ENCODE results near the gene TSPAN13. TPM values are rescaled to one million over a fixed set of nuclear protein-coding genes. Genes with fewer than 3 reads are reported as not detected.

TSPAN13 gene
- total and polyA plus RNA-seq, 2 of the 8 experiments (the other 6 are each of a cell fraction or from before 2014, with no cell fraction given): 15.3 to 28.1 TPM

DNA sequence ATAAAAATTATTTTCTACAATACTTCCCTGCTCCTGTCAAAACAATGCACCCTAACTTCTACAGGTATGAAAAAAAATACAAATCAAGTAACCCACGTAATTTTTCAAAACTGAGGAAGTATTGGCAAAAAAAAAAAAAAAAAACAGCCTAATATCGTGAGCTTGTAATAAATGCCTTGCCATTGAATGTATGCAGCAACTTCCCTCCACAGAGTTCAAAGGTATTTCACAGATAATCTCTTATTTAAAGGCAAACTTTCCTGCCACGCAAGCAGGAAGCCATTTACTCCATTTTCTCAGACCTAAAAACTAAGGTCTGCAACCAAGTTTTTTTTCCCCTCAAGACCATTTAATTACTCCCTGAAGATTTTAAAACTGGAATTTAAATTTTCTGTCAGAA, 51.9 kb downstream of the TSPAN13 start:
- no peak overlapping the region for H4K8ac ChIP-seq (ENCODE audit: extremely low read depth, insufficient read depth, low read length)
- no peak overlapping the region for H3K23ac ChIP-seq (ENCODE audit: insufficient read length)
- H3K79me1 ChIP-seq (ENCODE audit: low read depth, low read length): no peaks in the 10 kb centered on the region
- H3K9ac ChIP-seq (replicated peaks in 1 of 4; ENCODE audit: extremely low read depth in 1 of 4, low read depth in 3 of 4, low read length in 3 of 4): no peak overlapping the region
- no peaks in the 10 kb centered on the region for H3K9me3 ChIP-seq (ENCODE audit: insufficient read depth in 2 of 2, low read depth in 1 of 2, low read length in 1 of 2)
- no peaks in the 10 kb centered on the region for H3K23me2 ChIP-seq (ENCODE audit: low read depth, low read length)
- no peak overlapping the region for H3K4me3 ChIP-seq (ENCODE audit: extremely low read depth in 1 of 4, insufficient read depth in 2 of 4, low read depth in 3 of 4, low read length in 4 of 4)
- H3K4me2 ChIP-seq (ENCODE audit: insufficient read depth in 1 of 2, low read depth in 2 of 2, low read length in 2 of 2): no peak overlapping the region
- H2BK120ac ChIP-seq (replicated peaks; ENCODE audit: low read depth, low read length): no peak overlapping the region
- H3K14ac ChIP-seq (ENCODE audit: insufficient read length): no peak overlapping the region
- CTCF ChIA-PET (ENCODE audit: partially characterized antibody): interaction anchor here (0.7 kb wide), 1 partner anchor 728 kb away, joined by 3 read pairs; no protein-coding TSS in a partner anchor
- no peak overlapping the region for H2AK5ac ChIP-seq (ENCODE audit: low read depth, low read length)
- H4K20me1 ChIP-seq (replicated peaks in 1 of 2; ENCODE audit: control insufficient read depth in 1 of 2, insufficient read depth in 2 of 2, low read length in 2 of 2): no peaks in the 10 kb centered on the region
- H3K79me2 ChIP-seq (ENCODE audit: control insufficient read depth in 1 of 2, insufficient read depth in 2 of 2, low read length in 2 of 2): no peaks in the 10 kb centered on the region
- no peak overlapping the region for H3K56ac ChIP-seq (replicated peaks; ENCODE audit: insufficient read length, low read depth, low read length)
- H4K5ac ChIP-seq (ENCODE audit: insufficient read length, low read depth, low read length): no peak overlapping the region
- H3K18ac ChIP-seq (ENCODE audit: extremely low read depth, low read length): no peak overlapping the region
- H2AFZ ChIP-seq (ENCODE audit: low read length): no peak overlapping the region
- no peak overlapping the region for H4K91ac ChIP-seq (replicated peaks; ENCODE audit: insufficient read length, low read length)
- 83% methylated on average over 3 of the region's 3 CpGs; no CpG with 5 or more reads in 1 of the 2 experiments for WGBS, 2 experiments (ENCODE audit: extremely low coverage in 1 of 2, insufficient coverage in 1 of 2, insufficient read length in 1 of 2, insufficient replicate concordance in 2 of 2, low coverage in 1 of 2, low lambda C conversion rate in 2 of 2, missing lambda C conversion rate in 1 of 2)
- H3K36me3 ChIP-seq (ENCODE audit: control insufficient read depth in 2 of 4, insufficient read depth in 4 of 4, low read length in 3 of 4): no peaks in the 10 kb centered on the region
- FAIRE-seq: no peak
- H3K27ac ChIP-seq (ENCODE audit: low read depth, low read length): no peak overlapping the region
- no peak overlapping the region for H2BK20ac ChIP-seq (ENCODE audit: low read length)
- no peak overlapping the region for H2BK15ac ChIP-seq (ENCODE audit: low read length)
- POLR2A ChIA-PET (ENCODE audit: partially characterized antibody): no interaction called here
- H2BK5ac ChIP-seq (ENCODE audit: low read depth, low read length): no peak overlapping the region
- no peak overlapping the region for H3K4ac ChIP-seq (replicated peaks; ENCODE audit: insufficient read length, low read depth, low read length)
- TF ChIP-seq TBP (IDR thresholded peaks at IDR 0.05; ENCODE audit: low read depth, low read length) (no peak), RNF2 (IDR thresholded peaks at IDR 0.05; ENCODE audit: borderline replicate concordance, low read depth, low read length, missing control alignments, poor library complexity, severe bottlenecking) (no peak), POLR2A (IDR thresholded peaks at IDR 0.05; ENCODE audit: control extremely low read depth in 1 of 2, low read depth in 2 of 2, low read length in 2 of 2) (no peak), TAF7 (optimal IDR thresholded peaks at IDR 0.05; ENCODE audit: borderline replicate concordance, low read depth, low read length) (no peak), SRF (IDR thresholded peaks at IDR 0.05; ENCODE audit: low read depth, low read length) (no peak)
- no peaks in the 10 kb centered on the region for H3K4me1 ChIP-seq (replicated peaks in 1 of 4; ENCODE audit: control insufficient read depth in 3 of 4, insufficient read depth in 4 of 4, low read length in 3 of 4)
- H2BK12ac ChIP-seq (ENCODE audit: low read depth, low read length): no peak overlapping the region
- no peaks in the 10 kb centered on the region for H3K27me3 ChIP-seq (replicated peaks in 1 of 4; ENCODE audit: control insufficient read depth in 3 of 4, extremely low read depth in 1 of 4, insufficient read depth in 3 of 4, low read length in 3 of 4)
- no peak for DNase-seq (ENCODE audit: low read depth in 1 of 2, low spot score in 2 of 2)
